B cell (primary cell): ENCODE measurements around the gene ZDHHC17.

Source experiments
- EZH2 ChIP-seq: IDR thresholded peaks from 2 replicates; pipeline ENCODE4 v1.6.1; 2012; ENCODE audit warnings: borderline replicate concordance, low read depth, mild to moderate bottlenecking, moderate library complexity, low read length; ENCODE audit not compliant: insufficient read depth, poor library complexity, severe bottlenecking
- TF ChIP-seq, protein P1 (sequence below): fragments of 200-600 bp; IDR thresholded peaks from one replicate; pipeline ENCODE4 v1.8.0; 2022; ENCODE audit warnings: antibody characterized with exemption, mild to moderate bottlenecking

DNA sequence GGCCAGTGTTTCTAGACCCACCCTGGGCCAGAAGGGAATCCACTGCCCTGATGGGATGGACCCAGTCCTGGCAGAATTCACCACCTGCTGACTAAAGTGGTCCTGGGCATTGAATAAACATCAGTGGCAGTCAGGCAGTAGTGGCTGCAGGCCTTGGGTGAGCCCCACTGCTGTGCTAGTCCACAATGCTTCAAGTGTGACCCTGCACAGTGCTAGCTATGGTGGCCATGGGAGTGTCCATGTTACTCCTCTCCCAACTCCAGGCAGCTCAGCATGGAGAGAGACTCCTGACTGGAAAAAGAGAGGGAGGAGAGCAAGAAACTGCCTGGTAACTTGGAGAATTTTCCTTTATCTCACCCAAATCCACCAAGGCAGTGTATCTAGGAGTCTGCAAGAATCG, 132.4 kb downstream of the ZDHHC17 start:
- TF ChIP-seq, protein P1, sequence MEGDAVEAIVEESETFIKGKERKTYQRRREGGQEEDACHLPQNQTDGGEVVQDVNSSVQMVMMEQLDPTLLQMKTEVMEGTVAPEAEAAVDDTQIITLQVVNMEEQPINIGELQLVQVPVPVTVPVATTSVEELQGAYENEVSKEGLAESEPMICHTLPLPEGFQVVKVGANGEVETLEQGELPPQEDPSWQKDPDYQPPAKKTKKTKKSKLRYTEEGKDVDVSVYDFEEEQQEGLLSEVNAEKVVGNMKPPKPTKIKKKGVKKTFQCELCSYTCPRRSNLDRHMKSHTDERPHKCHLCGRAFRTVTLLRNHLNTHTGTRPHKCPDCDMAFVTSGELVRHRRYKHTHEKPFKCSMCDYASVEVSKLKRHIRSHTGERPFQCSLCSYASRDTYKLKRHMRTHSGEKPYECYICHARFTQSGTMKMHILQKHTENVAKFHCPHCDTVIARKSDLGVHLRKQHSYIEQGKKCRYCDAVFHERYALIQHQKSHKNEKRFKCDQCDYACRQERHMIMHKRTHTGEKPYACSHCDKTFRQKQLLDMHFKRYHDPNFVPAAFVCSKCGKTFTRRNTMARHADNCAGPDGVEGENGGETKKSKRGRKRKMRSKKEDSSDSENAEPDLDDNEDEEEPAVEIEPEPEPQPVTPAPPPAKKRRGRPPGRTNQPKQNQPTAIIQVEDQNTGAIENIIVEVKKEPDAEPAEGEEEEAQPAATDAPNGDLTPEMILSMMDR, result no peak
- no peak for TF ChIP-seq EZH2
